HTERT RPE-1 (cell line): ENCODE results near the gene FLRT2.

Source experiments
- in situ Hi-C: fragments of 300-500 bp; cut with MboI; formaldehyde crosslinking; loops from 4 replicates; pipeline ENCODE4 v1.14.3; 2020; ENCODE audit warnings: low sequenced_read_pairs

The FLRT2 gene

DNA sequence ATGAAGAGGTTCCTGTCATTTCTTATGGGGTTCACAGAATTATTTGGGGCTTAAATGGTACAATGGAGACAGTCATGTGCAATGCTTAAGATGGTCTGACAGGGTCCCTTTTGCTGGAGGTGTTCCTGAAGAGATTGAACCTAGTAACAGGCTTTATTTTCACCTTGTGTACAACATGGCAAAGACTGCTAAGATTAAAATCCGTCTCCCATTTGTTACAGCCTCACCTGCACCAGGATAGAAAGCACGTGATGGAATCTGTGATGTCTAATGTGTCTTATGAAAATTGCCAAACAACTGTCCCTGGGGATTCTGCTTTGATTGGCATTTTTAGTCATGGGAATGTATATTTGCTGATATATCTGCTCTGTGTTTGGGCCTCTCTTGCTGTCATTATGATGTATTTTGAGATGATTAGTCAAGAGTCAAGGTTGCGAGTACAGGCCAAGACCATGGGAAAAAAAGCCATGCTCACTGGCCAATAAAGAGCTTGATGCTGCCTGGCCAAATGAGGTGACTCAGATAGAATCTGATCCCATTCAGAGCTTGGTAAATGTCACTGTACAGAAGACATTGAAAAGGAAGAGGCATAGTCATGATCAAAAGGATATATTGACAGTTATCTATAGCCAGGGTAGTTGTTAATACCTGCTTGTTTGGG, 96.1 kb downstream of the FLRT2 start:
- in situ Hi-C loops = no loop called here

DNA sequence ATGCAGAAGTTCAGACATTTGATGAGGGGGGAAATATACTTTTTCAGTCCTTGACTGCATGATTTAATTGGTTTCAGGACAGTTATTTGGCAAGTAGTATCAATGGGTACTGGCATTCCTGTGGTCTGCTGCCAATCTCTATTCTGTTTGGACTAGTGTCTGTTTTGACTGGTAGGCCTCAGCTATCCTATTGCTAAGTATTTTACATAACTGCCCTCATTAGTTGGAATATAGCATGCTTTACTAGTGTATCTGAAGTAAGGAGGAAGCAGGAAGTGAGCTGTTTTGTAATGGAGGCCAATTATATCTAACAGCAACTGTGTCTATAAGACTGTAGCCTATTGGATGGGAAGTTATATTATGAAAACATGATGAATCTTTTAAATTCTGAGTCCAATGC, 104.3 kb downstream of the FLRT2 start:
- in situ Hi-C loops = no loop called here

DNA sequence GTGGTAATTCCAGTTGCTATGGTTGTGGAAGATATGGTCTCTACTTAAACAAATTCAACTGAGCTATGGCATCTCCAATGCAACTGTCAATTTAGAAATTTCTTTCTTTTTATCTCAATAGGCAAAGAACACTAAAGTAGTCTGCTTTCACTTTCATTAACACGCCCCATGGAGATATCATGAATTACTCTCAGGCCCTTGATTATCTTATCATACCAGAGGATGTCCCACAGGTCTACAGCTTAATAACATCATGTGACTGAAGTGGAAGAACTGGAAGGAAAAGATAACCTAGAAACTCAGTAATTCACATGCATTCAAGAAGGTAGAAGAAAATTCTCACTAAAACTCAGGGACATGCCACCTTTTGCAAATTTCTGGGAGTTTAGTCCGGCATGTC, 114.3 kb downstream of the FLRT2 start:
- in situ Hi-C loops = no loop called here

DNA sequence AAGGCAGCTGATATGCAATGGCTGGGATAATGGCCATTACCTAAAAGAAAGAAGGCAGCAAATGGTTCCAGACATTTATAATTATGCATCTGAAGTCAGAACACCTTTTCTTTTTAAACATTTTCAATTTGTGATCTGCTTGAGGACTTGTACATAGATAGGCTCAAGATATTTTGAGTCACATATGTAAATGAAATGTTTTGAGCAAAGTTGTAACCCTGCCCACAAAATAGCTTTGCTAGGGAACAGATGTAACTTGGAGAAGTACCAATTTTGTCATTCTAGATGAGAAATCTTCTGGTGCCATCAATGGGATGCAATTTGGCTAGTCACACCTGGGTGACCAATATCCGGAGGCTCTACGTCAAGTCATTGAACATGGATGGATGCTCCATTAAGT, 123.1 kb downstream of the FLRT2 start:
- in situ Hi-C loops = no loop called here

DNA sequence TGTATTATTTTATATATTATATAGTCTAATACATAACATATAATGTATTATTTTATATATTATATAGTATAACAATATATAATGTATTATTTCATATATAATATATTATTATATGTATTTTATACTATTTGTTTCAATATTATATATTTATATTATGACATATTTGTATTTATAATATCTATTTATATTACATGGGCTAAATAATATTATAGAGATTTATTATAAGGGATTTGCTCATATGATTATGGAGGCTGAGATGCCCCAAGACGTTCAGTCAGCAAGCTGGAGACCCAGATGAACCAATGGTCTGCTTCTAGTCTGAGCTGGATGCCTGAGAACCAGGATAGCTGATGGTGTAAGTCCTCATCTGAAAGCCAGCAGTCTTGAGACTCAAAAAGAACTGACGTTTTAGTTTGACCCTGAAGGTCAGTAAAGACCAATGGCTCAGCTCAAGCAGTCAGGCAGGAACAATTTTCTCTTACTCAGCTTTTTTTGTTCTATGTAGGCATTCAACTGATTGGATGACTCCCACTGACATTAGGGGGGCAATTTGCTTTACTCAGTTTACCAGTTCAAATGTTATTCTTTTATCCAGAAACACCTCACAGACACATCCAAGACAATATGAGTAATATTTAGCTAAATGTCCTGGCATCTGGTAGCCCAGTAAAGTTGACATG, 130.4 kb downstream of the FLRT2 start:
- in situ Hi-C loops = no loop called here

DNA sequence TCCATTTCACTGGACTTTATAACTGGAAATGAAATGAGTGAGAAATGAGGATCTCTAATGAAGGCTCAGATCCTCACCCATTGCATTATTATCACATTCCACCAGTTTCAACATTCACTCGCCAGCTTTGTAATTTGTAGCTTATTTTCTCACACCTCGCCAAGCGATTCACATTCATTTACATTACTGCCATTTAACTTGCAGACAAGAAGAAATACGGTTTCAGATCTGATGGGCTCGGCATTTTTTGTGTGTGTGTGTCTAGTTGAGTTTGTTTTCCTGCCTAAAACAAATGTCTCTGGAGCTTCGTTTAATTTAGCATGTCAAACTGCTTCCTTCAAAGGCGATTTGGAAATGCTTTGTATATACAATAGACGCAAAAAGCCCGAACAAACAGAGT, 132.2 kb downstream of the FLRT2 start:
- in situ Hi-C loops = no loop called here

DNA sequence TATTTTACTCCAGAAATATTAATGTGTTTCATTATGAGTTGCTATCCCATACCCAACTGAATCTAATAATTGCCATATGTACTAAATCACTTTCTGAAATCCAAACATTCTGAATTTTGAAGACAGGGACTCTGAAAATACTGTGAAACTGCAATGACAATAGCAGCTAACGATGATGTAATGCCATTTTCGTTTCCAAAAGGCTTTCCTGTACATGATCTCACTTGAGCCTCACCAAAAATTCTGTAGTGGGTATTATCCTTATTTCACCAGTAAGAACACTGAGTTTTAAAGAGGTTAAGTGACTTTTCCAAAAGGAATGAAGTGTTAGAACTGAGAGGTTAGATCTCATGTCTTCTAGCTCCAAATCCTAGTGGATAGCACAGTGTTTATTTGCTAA, 133.3 kb downstream of the FLRT2 start:
- in situ Hi-C loops = no loop called here

DNA sequence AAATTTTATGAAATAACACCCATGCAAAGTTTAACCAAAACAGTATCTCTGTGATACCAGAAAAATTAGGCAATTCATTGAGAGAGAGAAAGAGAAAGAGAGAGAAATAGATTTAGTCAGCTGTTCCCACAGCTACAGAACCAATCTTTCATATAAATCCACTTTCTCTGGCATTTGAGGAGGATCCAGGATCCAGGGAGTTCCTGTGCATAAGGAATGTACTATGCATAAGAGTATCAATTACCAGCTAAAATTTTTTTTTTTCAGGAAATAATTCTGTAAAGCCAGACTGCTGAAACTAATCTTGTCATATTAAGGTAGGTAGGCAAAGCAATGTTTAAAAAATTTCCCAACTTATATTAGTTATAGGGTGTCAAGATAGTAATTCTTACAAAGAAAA, 133.7 kb downstream of the FLRT2 start:
- in situ Hi-C loops = no loop called here

DNA sequence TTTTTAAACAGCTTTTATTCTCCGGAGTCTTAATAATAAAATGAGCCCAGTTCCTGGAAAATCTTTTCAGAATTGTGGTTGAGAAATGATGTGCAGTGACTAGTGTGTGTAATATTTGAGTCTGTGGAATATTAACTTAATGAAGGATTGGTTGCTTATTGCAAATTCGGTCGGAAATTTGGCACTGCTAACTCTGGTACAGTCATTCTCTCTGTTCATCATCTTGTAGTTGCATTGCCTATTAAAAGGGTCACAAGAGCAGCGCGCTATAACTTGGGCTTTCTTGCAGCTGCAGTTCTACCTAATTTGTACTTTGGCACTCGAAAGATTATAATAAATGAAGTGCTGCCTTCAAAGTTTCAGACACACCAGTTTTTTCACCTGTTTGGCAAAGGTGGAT, 146.0 kb downstream of the FLRT2 start:
- in situ Hi-C loops = no loop called here

DNA sequence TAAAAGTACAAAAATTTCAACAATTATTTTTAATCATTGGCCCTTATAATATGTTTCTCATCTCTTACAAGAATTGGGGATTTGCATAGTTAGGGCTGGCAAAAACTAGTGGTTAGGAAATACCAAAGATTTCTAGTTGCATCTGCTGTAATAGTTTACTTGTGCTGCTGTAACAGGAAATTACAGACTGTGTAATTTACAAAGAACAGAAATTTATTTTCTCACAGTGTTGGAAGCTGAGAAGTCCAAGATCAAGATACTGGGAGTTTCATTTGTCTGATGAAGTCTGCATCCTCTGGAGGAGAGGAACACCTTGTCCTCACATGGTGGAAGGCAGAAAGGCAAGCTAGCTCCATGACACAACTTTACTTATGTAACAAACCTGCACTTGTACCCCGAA, 157.0 kb downstream of the FLRT2 start:
- in situ Hi-C loops = no loop called here

DNA sequence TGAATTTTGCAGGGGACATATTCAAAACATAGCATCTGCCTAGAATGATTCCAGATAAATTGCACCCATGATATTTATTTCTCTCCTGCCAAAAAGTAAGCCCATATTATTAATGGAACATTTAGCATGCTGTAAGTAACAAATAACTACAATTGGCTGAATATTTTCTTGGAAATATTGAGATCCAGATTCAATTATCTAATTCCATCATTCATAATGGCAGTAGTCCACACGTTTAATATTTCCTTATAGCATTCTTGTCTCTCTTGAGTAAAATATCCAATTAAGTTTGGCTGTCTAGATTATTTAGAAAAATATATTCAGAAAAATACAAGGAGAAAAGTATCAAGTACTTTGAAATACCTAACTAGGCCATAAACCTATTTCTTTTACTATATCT, 157.5 kb downstream of the FLRT2 start:
- in situ Hi-C loops = no loop called here

DNA sequence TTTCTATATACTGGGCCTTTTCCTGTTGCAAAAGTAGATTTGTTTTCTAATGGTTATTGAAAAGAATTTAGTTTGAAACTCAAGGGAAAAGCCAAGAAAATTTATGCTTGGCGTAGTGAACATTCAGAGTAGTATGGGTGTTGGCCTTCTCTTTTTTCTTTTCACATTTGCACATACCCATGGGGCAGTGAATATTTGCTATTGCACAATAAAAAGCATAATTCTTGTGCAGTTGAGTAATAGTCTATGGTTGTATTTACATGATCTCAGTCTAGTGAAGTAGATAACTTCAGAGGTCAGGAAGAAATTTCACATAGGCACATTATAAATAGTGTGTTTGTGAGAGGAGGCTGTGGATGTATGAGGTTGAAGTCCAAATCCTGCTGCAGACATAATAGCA, 158.1 kb downstream of the FLRT2 start:
- in situ Hi-C loops = no loop called here

DNA sequence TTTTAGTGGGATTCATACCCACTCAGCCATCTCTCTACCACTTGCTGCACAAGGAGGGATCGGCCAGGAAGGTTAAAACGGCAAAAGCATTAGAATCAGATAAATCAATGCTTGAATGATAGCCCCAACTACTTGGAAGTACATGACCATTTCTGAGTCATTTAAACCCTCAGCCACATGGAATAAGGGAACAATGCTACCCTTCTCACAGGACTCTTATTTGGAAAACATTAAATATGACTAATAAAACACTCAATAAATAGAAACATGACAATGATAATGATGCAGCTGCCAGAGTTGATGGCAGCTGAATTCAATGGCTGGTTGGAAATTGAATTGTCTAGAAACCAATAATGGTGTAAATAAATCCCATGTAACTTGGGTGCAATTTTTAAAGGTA, 165.4 kb downstream of the FLRT2 start:
- in situ Hi-C loops = no loop called here

DNA sequence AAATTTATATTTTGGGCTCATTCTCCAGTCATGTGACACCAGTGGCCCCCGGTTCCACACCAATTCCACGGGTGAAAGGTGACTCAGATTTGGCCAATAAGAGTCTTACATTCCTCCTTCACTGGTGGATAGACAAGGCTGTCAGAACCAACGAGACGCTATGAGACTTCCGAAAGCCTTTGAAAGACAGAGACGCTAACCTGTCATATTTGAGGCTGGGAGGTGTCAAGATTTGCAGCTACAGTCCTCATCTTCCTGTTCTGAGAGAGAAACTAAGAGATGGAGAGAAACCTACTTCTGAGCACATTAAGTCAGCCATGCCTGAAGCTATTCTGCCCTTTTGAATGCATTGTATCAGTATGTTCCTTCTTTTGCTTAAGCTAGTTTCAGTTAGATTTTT, 171.2 kb downstream of the FLRT2 start:
- in situ Hi-C loops = no loop called here

DNA sequence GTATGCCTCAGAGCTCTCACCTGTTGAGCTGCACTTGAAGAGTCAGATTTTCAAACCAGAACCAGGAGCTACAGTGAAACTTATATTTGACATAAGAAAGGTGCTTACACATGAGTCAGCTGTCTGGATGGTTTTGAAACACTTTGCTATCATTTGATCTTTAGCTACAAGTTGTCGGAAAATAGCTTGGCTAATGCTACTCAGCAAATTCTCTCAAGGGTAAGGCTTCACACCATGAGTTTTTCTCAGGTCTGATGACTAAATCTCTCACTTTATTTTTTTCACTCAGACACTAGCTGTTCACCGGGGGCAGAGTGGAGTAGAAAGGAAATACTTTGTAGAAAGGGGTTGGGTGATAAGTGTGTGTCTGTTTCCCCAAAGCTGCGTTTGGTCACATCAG, 171.8 kb downstream of the FLRT2 start:
- in situ Hi-C loops = no loop called here

DNA sequence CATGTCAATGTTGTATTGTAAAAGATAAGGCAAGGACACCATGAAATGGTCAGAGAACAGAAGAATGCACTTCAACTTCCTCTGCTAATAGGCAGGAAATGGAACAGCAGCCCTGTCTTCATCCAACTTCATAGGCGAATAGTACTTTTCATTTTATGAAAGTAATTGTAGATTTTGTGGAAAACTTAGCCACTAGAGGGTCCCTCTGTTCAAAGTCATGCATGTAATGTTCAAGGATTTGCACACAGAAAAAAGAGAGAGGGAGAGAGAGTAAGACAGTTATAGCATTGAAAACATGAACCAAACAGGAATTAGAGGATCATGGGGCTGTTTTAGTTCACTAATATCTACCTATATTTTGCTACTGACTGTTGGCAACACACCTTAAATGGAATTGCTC, 172.2 kb downstream of the FLRT2 start:
- in situ Hi-C loops = no loop called here

DNA sequence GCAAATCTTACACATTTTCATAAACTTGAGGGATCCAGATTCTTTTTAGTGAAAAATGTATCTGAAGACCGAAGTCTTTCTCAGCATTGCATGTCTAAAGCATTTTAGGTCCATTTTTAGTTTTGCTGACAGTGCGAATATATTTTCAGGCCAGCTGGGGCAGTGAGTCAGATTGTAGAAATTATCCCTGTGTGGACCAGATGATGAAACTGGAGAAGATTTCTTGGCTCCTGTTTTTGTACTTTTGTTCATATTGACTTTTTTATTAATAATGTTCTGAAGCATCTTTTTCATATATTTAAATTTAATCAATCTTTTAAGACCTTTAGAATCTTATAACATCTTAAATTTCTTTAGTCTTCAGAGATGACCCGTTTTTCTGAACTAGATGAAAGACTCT, 173.1 kb downstream of the FLRT2 start:
- in situ Hi-C loops = no loop called here
